ENCODE data around the gene PEX13.

GRCh38 chr2:61029533-61029932 lies 12.0 kb downstream of the PEX13 start:
- TF ChIP-seq RAD21 (IDR thresholded peaks at IDR 0.05) (no peak), CTCF (IDR thresholded peaks at IDR 0.05; ENCODE audit: low read depth, low read length, missing input control) (no peak), JUND (IDR thresholded peaks at IDR 0.05) (no peak), YY1 (IDR thresholded peaks at IDR 0.05) (no peak), ATF3 (IDR thresholded peaks at IDR 0.05) (no peak), REST (IDR thresholded peaks at IDR 0.05) (no peak), MAX (IDR thresholded peaks at IDR 0.05) (no peak), HNF4A (conservative IDR thresholded peaks at IDR 0.05) (no peak)
